G401 (cell line): ENCODE results near the gene ACKR2. TPM values are rescaled to one million over a fixed set of nuclear protein-coding genes. Genes with fewer than 3 reads are reported as not detected.

Experiments used
- DNase-seq: peaks from one replicate; pipeline ENCODE4 v3.0.0-alpha.2; 2015; ENCODE audit warnings: low spot score
- in situ Hi-C: cut with HindIII; loops from 2 replicates; pipeline ENCODE4 v1.10.0; 2016; ENCODE audit warnings: low sequenced_read_pairs, mixed read lengths
- total RNA-seq: library from RNA; depleted of rRNA; stranded (reverse); fragments of >200 nt; shearing (Covaris generic); gene quantifications from 2 replicates; pipeline ENCODE4 v1.2.3, GENCODE V29; 2014

ACKR2 gene
- total RNA-seq, 1 experiment from 2014 or later: not detected

DNA sequence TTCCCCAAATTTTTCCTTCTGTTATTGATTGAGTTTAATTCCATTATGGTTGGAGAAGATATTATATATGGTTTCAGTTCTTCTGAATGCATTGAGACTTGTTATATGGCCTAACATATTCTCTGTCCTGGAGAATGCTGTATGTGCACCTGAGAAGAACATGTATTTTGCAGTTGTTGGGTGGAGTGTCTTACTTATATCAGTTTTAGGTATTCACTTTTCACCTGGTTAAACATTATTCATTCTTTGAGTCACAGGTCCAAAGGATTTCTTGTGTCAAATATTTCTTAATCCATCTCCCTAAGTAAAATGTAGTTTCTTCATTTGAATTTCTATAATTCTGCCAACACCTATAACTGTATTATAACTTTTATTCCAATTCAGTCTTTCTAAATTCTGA lies 17.8 kb downstream of the ACKR2 start:
- in situ Hi-C loops: no loop called here
- DNase-seq: no peak

DNA sequence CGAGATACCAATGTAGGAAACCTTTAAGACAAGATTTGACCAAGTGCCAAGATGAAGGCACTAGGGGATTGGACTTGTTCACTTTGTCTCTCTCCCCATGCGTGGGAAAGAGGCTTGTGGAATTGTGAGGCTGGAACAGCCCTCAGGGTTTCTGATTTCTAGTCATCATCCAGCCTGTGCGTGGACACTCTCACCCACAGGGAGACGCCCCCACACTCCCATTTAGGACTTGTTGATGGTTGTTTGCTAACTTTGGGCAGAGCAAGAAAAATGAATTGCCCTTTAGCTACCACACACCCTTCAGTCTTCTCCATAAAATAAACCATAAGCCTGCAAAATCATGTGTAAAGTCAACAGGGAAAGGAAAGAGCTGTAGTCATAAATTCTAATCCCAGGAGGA lies 18.4 kb downstream of the ACKR2 start:
- in situ Hi-C loops: no loop called here
- DNase-seq: no peak

GRCh38 chr3:42829083-42829627 lies 19.9 kb downstream of the ACKR2 start:
- in situ Hi-C loops: no loop called here
- no peak for DNase-seq

GRCh38 chr3:42829628-42830436 lies 20.6 kb downstream of the ACKR2 start:
- no peak for DNase-seq
- in situ Hi-C loops: no loop called here

DNA sequence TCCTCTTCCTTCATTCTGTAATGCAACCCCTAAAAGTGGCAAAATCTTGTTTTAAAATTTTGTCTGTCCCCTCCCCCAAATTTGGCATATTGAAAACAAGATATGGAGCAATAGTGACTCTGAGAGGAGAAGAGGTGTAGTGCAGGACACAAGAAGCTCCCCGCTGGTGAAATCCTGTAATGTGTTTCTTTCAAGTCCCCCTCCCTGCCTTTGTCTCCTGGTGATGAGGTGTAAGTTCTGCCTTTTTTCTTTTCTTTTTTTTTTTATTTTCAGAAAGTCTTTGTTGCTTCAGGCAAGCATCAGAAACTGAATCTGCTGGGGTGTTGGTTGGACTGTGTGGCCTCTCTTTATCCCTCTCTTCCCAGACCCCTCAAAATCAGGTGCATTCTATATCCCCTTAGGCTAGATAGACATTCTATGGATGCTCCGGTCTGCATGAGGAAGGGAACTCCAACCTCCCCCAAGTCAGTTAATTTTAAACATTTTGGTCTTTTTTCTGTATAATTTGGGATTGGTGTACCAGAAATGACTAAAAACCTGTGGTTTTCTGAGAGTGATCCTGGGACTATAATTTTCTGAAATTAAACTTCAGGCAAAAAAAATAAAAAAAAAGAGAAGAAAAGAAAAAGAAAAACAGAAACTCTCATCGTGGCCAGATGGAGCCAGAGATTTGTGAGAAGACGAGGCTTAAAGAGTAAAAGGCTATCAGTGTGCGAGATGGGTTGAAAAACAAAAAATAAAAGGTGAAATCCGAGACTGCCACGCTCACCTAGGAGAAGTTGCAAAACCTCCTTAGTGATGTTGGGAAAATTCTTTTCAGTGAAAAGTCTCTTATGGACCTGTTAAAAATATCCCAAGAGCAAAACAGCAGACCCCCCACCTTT lies 21.4 kb downstream of the ACKR2 start:
- in situ Hi-C loops: no loop called here
- DNase-seq: peak; percentile 3

DNA sequence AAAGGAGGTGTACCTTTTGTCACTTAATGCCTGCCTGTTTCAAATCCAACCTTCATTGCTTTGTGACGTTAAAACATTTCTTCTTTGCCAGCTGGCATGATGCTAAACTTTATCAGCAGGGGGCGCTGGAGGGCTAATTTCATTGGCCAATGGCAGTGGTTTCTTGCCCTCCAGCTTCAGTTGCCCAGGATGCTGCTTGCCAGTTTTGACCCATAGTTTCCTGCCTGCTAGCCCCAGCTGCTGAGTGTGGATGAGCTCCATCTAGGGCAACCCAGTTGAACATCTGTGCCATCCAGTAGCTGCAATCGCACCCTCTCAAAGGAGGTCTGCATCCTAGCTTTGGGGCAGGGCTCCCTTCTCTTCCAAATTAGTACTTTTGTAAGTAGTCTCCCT lies 22.1 kb downstream of the ACKR2 start:
- in situ Hi-C loops: no loop called here
- peak; percentile 26 for DNase-seq

- in situ Hi-C loops: no loop called here
Measured at GRCh38 chr3:42836150-42837123, 27.2 kb downstream of the ACKR2 start.

GRCh38 chr3:42838571-42838970 lies 29.3 kb downstream of the ACKR2 start:
- in situ Hi-C loops: no loop called here
- DNase-seq: no peak

More at GRCh38 chr3:42836150-42837123, 27.2 kb downstream of the ACKR2 start:
- DNase-seq: no peak

DNA sequence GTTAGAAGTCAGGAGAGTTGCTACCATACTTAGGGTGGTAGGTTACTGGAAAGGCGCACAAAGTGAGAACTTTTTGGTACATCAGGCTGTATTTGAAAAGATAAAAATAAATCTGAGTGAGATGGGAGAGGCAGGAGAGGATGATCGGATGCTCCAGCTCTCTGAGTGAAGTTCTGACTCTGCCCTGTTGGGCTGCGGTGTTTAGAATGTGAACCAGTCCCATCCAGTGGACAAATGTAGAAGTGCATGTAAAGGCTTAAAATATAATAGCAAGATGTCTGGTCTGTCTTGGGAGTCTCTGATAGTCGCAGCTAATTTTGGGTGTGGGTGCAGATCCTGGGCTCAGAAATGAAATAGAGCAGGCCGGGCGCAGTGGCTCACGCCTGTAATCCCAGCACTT lies 30.4 kb downstream of the ACKR2 start:
- DNase-seq: peak; percentile 75
- in situ Hi-C loops: no loop called here

DNA sequence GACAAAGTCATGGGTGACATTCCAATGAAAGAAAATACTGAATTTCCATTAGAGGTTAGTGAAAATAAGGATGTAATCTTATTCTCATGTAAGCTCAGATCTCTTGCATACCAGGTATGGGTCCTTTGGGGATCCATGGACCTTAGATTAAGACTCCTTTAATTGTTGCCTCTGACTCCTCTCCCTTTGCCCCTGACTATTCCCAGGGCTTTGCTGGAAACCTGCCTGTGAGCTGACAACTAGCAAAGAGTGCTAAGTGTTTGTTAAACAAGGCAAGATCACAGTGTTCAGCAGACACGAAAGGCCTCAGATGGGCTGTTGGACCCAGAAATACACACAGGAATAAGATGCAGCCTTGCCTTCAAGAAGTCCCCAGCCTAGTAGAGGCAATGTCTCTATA lies 32.1 kb downstream of the ACKR2 start:
- DNase-seq: no peak
- in situ Hi-C loops: no loop called here

- in situ Hi-C loops: no loop called here
- no peak for DNase-seq
Measured at GRCh38 chr3:42843713-42844411, 34.6 kb downstream of the ACKR2 start.

DNA sequence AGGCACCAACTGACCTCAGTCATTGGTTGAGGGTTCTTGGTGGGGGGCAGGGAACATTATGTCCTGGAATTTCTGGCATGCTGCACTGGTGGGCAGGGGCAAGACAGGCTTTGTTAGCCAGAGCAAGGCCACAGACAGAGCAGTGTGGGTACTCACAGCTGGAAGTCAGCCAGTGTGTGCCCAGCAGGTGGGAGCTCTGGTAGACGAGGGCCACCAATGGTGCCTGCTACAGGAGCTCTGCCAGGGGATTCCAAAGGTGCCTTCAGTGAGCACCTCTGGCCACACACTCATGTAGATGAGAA lies 35.1 kb downstream of the ACKR2 start:
- no peak for DNase-seq
- in situ Hi-C loops: no loop called here

DNA sequence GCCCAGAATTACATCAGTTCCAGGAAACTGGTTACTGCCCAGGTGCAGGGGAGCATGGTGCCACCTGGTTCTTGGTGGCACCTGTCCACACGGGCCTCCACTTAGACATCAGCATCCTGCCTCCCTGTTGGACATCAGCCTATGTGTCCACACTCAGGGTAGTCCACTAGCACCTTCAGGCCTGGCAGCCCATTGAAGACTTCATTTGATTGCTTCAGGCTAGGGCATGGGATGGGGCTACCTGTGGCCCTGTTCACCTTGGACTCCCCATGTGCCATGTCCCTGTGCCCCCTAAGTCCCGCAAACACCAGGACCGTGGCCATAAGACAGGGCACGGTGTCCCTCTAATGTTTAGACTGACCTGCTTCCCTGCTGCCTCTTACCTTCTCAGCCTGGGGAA lies 35.6 kb downstream of the ACKR2 start:
- in situ Hi-C loops: no loop called here
- no peak for DNase-seq

DNA sequence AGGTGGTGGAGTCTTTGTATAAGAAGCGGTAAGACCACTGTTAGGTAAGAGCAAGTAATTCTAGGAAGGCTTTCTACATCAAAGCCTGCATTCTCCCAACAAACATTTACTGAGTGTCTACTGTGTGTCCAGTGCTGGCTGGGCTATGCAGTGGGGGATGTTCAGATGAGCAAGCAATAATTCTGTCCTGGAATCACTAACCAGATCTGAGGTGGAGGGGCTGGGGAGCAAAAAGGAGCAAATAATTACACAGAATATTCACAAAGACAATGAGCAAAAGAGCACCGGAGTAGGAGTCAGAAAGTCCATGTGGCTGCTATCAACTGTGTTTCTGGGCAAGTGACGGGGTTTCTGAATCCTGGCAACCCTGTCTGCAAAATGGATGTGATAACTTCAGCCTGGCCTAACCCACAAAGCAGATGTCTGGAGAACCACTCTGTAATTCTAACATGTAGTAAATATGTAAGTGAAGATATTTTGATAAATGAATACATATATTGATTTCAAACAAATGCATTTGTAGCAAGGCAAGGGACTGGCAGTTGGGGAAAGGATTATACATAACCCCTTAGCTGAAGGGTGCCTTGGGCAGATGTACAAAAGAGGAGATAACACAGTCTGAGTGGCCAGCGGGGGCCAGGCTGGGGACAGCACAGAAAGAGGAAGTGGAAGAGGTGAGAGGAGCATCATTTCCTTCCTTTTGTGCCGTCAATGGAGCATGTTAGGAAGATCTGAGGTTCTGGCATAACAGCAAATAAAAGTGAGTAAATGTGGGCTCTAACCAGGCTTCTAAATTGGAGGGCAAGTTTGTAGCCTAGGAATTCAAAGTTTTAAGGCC lies 37.7 kb downstream of the ACKR2 start:
- DNase-seq: no peak
- in situ Hi-C loops: no loop called here

- no peak for DNase-seq
- in situ Hi-C loops: no loop called here
Measured at GRCh38 chr3:42847731-42848130, 38.5 kb downstream of the ACKR2 start.

- in situ Hi-C loops: no loop called here
Measured at GRCh38 chr3:42849017-42849416, 39.8 kb downstream of the ACKR2 start.

DNA sequence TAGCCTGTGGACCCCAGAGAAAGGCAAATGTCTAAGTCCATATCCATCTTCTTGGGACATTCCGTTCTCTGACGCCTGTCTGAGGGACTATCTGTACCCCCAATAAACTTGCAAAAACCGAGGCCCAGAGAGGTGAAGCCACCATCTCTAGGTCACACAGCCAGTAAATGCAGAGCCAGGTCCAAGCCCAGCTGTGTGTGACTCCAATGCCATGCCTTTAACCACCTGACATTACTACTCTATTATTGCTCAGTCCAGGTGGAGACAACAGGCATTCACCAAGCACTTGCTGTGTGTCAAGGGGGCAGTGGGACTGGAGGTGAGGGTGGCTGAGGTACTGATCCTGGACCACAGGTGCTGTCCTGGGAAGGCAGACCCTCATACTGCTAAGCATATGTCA lies 41.0 kb downstream of the ACKR2 start:
- in situ Hi-C loops: no loop called here
- DNase-seq: no peak

More at GRCh38 chr3:42849017-42849416, 39.8 kb downstream of the ACKR2 start:
- no peak for DNase-seq
